DMS53 (cell line): ENCODE results near the gene KLF16.

Experiments
- DNase-seq: peaks from one replicate; lab custom pipeline; 2025; lab: John Stamatoyannopoulos, UW

The KLF16 gene

GRCh38 chr19:1867349-1867724 is 4.0 kb upstream of the KLF16 start:
- DNase-seq = no peak

- DNase-seq = no peak
Measured at GRCh38 chr19:1866693-1867348, 3.4 kb upstream of the KLF16 start.

GRCh38 chr19:1865172-1866010 is 2.0 kb upstream of the KLF16 start:
- DNase-seq = no peak

DNA sequence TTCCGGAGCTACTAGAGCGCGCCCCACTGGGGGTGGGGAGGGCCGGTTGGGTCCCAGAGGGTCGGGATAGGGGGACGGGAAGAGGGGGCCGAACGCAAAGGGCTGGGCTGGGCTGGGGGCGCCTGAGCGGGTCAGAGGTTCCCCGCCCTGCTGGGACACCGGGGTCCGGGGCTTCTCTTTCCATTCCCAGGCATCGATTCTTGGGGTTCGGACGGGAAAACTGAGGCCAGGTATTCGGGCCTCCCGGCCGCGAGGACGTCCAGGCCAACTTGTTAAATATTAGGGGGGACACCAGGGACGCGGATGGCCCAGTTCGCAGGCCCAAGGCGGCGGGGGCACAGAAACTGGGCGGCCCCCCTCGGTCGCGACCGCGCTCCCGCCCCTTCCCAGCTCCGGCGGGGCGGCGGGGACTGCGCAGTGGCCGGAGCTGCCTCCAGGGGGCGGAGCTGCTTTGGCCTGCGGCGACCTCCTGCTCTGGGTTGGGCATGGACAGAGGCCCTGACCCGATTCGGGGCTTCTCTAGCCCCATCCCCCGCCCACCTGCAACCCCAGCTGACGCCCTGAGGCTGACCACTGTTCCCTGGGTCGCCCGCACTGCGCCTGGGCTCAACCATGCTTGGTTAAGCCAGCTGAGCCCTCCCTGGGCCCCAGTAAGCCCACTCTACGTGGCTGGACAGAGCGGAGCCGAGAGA is 1.2 kb upstream of the KLF16 start:
- DNase-seq = peak; percentile 78

GRCh38 chr19:1863638-1864479 is 480 bp upstream of the KLF16 start:
- peak; percentile 97 for DNase-seq

DNA sequence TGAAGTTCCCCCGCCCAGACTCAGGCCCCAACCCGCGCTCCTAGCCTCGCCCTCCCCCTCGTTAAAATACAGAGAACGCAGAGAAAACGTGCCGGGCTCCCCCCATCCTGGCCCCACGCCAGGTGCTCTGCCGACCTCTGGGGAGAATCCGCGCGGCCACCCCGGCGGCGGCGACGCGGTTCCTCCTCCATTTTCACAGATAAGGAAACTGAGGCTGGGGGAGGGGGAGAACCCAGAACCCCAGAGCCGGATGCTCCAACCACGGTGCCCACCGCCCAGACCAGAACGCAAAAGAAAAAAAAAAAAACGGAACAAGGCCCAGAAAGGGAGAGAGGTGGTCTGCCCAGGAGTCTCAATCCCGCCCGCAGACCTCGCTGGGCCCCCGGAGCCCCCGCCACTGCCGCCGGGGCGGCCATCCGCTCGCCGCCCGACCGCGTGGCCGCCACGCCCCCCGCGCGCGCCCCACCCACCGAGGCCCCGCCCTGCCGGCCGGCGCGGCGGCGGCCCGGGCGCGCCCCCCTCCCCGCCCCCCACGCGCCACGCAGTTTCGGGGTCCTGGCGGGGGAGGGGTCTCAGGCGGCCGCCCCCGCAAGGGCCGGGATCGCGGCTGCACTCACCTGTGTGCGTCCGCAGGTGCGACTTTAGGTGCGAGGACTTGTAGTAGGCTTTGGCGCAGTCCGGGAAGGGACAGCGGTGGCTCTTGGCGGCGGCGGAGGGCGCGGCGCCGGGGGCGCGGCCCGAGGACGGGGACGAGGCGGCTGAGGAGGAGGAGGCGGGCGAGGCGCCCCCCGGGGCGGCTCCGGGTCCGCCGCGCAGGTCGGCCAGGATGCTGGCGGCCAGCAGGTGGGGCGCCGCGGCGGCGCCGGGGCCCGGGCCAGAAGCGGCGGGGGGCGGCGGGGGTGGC is 703 bp downstream of the KLF16 start:
- peak; percentile 69 for DNase-seq

DNA sequence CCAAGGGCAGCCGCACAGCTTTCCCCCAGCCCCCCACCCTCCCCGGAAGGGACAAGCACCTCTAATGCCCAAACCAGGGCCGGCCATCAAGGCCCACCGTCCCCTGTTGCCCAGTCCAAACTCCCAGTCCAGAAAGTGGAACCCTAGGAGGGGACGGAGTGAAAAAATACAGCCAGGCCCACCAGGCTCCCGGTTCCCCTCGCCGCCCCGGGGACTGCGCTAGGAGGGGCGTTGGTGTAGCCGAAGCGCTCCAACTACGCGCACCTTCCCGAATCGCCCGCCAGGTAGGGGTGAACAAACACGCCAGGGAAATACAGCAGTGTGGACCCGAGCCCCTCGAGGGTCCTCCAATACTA is 1.3 kb downstream of the KLF16 start:
- no peak for DNase-seq

DNA sequence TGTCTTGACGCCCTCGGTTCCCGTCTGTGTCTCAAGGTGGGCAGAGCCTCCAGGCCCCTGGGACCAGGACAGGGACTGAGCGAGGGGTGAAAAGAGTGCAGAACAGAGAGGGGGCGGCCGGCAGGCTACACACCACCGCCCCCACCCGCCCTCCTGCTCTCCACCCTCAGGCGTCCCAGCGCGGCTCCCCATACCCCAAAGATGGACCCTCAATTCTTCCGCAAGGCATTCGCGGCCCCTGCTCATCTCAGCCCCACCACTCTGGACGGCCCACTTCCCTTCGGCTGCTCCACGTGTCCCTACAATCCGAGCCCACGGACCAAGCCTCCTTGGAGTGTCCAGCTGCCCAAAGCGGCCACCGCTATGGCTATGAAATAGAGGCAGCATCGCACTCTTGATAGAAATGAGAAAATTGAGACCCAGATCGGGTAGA is 1.8 kb downstream of the KLF16 start:
- DNase-seq = no peak

DNA sequence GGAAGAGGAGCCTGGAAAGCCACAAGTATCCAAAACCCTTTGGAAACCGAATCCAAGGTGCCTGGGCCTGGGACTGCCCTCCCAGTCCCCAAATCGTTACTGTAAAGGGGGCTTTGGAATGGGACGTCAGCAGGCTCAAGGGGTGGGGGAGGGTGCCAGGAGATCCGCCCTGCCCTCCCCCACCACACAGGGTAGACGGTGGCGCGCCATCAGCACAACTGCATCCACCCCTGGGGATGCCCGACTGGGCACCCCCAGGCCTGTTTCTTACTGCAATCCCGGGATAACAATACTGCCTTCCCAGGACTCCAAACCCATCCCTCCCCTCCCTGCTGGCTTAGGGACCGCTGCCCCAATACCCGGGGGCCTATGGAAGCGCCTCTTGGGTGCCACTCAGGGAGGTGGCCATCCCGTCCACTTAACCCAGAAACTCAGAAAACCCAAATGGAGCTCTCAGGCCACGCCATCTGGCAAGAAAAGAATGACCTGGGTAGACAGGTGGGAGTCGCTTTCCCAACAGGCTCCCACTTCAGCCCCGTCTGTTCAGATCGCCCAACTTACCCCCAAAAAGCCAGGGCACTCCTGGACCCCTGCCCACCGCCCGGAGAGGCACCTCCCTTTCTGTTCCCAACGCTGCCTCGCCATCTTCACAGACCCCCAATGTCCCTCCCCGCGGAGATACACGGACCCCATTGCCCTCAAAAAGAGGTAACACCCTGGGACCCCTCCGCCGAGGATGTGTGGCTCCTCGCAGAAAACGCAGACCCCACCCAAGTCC is 2.4 kb downstream of the KLF16 start:
- DNase-seq = no peak

GRCh38 chr19:1860042-1860775 is 3.2 kb downstream of the KLF16 start:
- DNase-seq = peak; percentile 64

GRCh38 chr19:1859331-1859781 is 4.0 kb downstream of the KLF16 start:
- no peak for DNase-seq

- DNase-seq = no peak
Measured at GRCh38 chr19:1858412-1859081, 4.8 kb downstream of the KLF16 start.

GRCh38 chr19:1857648-1858326 is 5.6 kb downstream of the KLF16 start:
- DNase-seq = no peak

GRCh38 chr19:1856698-1857603 is 6.4 kb downstream of the KLF16 start:
- DNase-seq = no peak

- no peak for DNase-seq
Measured at GRCh38 chr19:1856345-1856697, 7.1 kb downstream of the KLF16 start.

DNA sequence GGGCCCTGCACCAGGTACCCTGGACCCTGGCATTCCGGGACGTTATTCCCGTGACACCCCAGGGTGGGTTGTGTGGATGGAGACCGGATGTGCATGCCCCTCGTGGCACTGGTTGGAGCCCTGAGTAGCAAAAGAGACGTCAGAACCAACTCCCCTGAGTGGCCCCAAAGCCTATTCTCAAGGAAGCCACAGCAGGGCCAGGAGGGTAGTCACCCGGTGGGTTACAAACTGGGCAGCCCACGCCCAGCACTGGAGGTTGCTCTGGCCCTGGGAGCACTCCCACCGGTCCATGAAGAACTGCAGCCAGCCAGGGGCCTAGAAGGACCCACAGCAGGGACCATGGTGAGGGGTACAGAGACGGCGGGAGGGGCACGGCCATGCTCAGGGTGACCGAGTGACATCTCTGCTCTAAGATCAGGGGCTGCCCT is 7.5 kb downstream of the KLF16 start:
- DNase-seq = no peak
